ENCODE measurements around the gene P2RY8. TPM values are rescaled to one million over a fixed set of nuclear protein-coding genes. Genes with fewer than 3 reads are reported as not detected.

Gene P2RY8
- total and polyA plus RNA-seq, 10 of the 15 experiments (the other 5 are each of a cell fraction or from before 2014, with no cell fraction given): 2.0 to 64.4 (median 36.5) TPM

- TF ChIP-seq ATF7 (IDR thresholded peaks at IDR 0.05; ENCODE audit: low read depth): no peak
- TF ChIP-seq IRF3 (IDR thresholded peaks at IDR 0.05): no peak
- no peak for TF ChIP-seq TARDBP (IDR thresholded peaks at IDR 0.05; ENCODE audit: borderline replicate concordance)
- no peak for TF ChIP-seq EED (IDR thresholded peaks at IDR 0.05; ENCODE audit: low read depth)
- no peak for TF ChIP-seq RFX5 (IDR thresholded peaks at IDR 0.05; ENCODE audit: low read depth, low read length)
These were observed 113.8 kb downstream of the P2RY8 start (continued) for GRCh38 chrX:1423215-1423614.

DNA sequence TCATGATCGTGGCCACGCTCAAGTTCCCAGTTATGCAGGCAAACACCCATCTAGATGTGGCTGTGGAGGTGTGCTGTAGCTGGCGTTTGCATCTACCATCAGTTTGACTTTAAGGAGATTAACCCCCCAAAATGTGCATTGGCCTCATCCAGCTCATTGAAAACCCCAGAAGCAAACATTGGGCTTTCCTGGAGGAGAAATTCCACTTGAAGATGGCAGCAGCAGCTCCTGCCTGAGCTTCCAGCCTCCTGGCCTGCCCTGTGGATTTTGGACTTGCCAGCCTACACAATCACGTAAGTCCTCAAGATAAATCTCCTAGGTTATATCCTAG lies 114.9 kb downstream of the P2RY8 start:
- H3K79me2 ChIP-seq (ENCODE audit: control insufficient read depth, insufficient read depth, low read length): no peaks in the 10 kb centered on the region
- intact Hi-C loops (cut with micrococcal nuclease; ENCODE audit: unreplicated experiment) (no loop called here), in situ Hi-C loops (cut with MboI) (no loop called here)
- H3K36me3 ChIP-seq (ENCODE audit: control insufficient read depth in 2 of 2, insufficient read depth in 2 of 2, low read length in 1 of 2): peaks cover 25 to 37% of the 10 kb centered on the region in 2 experiments
- SMC1A ChIA-PET (ENCODE audit: uncharacterized antibody, unreplicated experiment): no interaction called here
- no peak for DNase-seq (ENCODE audit: low read depth, low spot score)
- 95% methylated on average over 4 of the region's 4 CpGs for WGBS (ENCODE audit: insufficient coverage, insufficient replicate concordance, low lambda C conversion rate, missing lambda C conversion rate)
- ATAC-seq: no peak
- H3K9me3 ChIP-seq (replicated peaks; ENCODE audit: control insufficient read depth, insufficient read depth, low read length): peaks cover 26% of the 10 kb centered on the region
- H3K4me2 ChIP-seq (ENCODE audit: control insufficient read depth, insufficient read depth): no peak overlapping the region
- no peaks in the 10 kb centered on the region for H3K4me1 ChIP-seq (ENCODE audit: control insufficient read depth, insufficient read depth, low read length)
- H4K20me1 ChIP-seq (ENCODE audit: control insufficient read depth, insufficient read depth): no peaks in the 10 kb centered on the region
- RAD21 ChIA-PET (ENCODE audit: unreplicated experiment): no interaction called here
- no peak overlapping the region for H3K9ac ChIP-seq (ENCODE audit: control insufficient read depth, insufficient read depth, low read length)
- CTCF ChIA-PET: no interaction called here
- H3K27ac ChIP-seq (ENCODE audit: control insufficient read depth, insufficient read depth): no peak overlapping the region
- no peak overlapping the region for H2AFZ ChIP-seq (ENCODE audit: control insufficient read depth, low read depth, low read length)
- H3K27me3 ChIP-seq (replicated peaks in 1 of 2; ENCODE audit: control insufficient read depth in 2 of 2, insufficient read depth in 2 of 2, low read length in 1 of 2): no peaks in the 10 kb centered on the region
- FAIRE-seq: no peak
- POLR2A ChIA-PET: no interaction called here
- BruUV-seq (replicated peaks): no TSS peak
- no peak overlapping the region for H3K4me3 ChIP-seq
- TF ChIP-seq, protein P1, sequence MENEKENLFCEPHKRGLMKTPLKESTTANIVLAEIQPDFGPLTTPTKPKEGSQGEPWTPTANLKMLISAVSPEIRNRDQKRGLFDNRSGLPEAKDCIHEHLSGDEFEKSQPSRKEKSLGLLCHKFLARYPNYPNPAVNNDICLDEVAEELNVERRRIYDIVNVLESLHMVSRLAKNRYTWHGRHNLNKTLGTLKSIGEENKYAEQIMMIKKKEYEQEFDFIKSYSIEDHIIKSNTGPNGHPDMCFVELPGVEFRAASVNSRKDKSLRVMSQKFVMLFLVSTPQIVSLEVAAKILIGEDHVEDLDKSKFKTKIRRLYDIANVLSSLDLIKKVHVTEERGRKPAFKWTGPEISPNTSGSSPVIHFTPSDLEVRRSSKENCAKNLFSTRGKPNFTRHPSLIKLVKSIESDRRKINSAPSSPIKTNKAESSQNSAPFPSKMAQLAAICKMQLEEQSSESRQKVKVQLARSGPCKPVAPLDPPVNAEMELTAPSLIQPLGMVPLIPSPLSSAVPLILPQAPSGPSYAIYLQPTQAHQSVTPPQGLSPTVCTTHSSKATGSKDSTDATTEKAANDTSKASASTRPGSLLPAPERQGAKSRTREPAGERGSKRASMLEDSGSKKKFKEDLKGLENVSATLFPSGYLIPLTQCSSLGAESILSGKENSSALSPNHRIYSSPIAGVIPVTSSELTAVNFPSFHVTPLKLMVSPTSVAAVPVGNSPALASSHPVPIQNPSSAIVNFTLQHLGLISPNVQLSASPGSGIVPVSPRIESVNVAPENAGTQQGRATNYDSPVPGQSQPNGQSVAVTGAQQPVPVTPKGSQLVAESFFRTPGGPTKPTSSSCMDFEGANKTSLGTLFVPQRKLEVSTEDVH (IDR thresholded peaks at IDR 0.05; ENCODE audit: low read depth, partially characterized antibody): no peak
- TF ChIP-seq RELA (IDR thresholded peaks at IDR 0.05; ENCODE audit: borderline replicate concordance, partially characterized antibody) (no peak), ZNF24 (IDR thresholded peaks at IDR 0.05) (no peak), ZNF622 (IDR thresholded peaks at IDR 0.05) (no peak), TCF12 (IDR thresholded peaks at IDR 0.05; ENCODE audit: low read depth, low read length) (no peak), STAT1 (conservative IDR thresholded peaks at IDR 0.05) (no peak), ZNF384 (IDR thresholded peaks at IDR 0.05; ENCODE audit: borderline replicate concordance, low read depth, low read length) (no peak), TARDBP (IDR thresholded peaks at IDR 0.05; ENCODE audit: borderline replicate concordance) (no peak), TCF3 (IDR thresholded peaks at IDR 0.05; ENCODE audit: borderline replicate concordance, insufficient read depth, low read depth, low read length) (no peak), BMI1 (IDR thresholded peaks at IDR 0.05; ENCODE audit: borderline replicate concordance) (no peak), PAX8 (IDR thresholded peaks at IDR 0.05) (no peak), RUNX3 (IDR thresholded peaks at IDR 0.05; ENCODE audit: low read length) (no peak), KLF5 (IDR thresholded peaks at IDR 0.05; ENCODE audit: partially characterized antibody) (no peak), TCF7 (IDR thresholded peaks at IDR 0.05; ENCODE audit: borderline replicate concordance) (no peak)
- TF ChIP-seq, protein P2, sequence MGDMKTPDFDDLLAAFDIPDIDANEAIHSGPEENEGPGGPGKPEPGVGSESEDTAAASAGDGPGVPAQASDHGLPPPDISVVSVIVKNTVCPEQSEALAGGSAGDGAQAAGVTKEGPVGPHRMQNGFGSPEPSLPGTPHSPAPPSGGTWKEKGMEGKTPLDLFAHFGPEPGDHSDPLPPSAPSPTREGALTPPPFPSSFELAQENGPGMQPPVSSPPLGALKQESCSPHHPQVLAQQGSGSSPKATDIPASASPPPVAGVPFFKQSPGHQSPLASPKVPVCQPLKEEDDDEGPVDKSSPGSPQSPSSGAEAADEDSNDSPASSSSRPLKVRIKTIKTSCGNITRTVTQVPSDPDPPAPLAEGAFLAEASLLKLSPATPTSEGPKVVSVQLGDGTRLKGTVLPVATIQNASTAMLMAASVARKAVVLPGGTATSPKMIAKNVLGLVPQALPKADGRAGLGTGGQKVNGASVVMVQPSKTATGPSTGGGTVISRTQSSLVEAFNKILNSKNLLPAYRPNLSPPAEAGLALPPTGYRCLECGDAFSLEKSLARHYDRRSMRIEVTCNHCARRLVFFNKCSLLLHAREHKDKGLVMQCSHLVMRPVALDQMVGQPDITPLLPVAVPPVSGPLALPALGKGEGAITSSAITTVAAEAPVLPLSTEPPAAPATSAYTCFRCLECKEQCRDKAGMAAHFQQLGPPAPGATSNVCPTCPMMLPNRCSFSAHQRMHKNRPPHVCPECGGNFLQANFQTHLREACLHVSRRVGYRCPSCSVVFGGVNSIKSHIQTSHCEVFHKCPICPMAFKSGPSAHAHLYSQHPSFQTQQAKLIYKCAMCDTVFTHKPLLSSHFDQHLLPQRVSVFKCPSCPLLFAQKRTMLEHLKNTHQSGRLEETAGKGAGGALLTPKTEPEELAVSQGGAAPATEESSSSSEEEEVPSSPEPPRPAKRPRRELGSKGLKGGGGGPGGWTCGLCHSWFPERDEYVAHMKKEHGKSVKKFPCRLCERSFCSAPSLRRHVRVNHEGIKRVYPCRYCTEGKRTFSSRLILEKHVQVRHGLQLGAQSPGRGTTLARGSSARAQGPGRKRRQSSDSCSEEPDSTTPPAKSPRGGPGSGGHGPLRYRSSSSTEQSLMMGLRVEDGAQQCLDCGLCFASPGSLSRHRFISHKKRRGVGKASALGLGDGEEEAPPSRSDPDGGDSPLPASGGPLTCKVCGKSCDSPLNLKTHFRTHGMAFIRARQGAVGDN (IDR thresholded peaks at IDR 0.05): no peak
